Measurements from ENCODE around the gene DPP6.

Gene DPP6

GRCh38 chr7:154620141-154620755, 568.0 kb downstream of the DPP6 start:
- no peak for DNase-seq (ENCODE audit: extremely low spot score)
- CTCF ChIA-PET: no interaction called here
- POLR2A ChIA-PET: no interaction called here
- TF ChIP-seq FOXK2 (IDR thresholded peaks at IDR 0.05) (no peak), ARNT (IDR thresholded peaks at IDR 0.05) (no peak), TARDBP (IDR thresholded peaks at IDR 0.05) (no peak), LEF1 (IDR thresholded peaks at IDR 0.05; ENCODE audit: borderline replicate concordance) (no peak), FOXA1 (IDR thresholded peaks at IDR 0.05) (no peak), BHLHE40 (IDR thresholded peaks at IDR 0.05; ENCODE audit: borderline replicate concordance) (no peak), SUZ12 (IDR thresholded peaks at IDR 0.05) (no peak), ZNF384 (IDR thresholded peaks at IDR 0.05) (no peak), SP1 (IDR thresholded peaks at IDR 0.05) (no peak), NFRKB (IDR thresholded peaks at IDR 0.05) (no peak), ELF4 (IDR thresholded peaks at IDR 0.05) (no peak), HDGF (IDR thresholded peaks at IDR 0.05; ENCODE audit: borderline replicate concordance) (no peak), FOXM1 (IDR thresholded peaks at IDR 0.05; ENCODE audit: borderline replicate concordance) (no peak), CTBP1 (IDR thresholded peaks at IDR 0.05; ENCODE audit: borderline replicate concordance) (no peak), L3MBTL2 (conservative IDR thresholded peaks at IDR 0.05) (no peak)
- TF ChIP-seq, protein P1, sequence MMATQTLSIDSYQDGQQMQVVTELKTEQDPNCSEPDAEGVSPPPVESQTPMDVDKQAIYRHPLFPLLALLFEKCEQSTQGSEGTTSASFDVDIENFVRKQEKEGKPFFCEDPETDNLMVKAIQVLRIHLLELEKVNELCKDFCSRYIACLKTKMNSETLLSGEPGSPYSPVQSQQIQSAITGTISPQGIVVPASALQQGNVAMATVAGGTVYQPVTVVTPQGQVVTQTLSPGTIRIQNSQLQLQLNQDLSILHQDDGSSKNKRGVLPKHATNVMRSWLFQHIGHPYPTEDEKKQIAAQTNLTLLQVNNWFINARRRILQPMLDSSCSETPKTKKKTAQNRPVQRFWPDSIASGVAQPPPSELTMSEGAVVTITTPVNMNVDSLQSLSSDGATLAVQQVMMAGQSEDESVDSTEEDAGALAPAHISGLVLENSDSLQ (IDR thresholded peaks at IDR 0.05): no peak

GRCh38 chr7:154623399-154623798, 571.2 kb downstream of the DPP6 start:
- ChIA-PET CTCF (interaction anchor here (0.5 kb wide), 1 partner anchor 120 kb away, joined by 4 read pairs; no protein-coding TSS in a partner anchor), POLR2A (no interaction called here)
- TF ChIP-seq LEF1 (IDR thresholded peaks at IDR 0.05; ENCODE audit: borderline replicate concordance) (no peak), NFRKB (IDR thresholded peaks at IDR 0.05) (no peak), SUZ12 (IDR thresholded peaks at IDR 0.05) (no peak), TARDBP (IDR thresholded peaks at IDR 0.05) (no peak), L3MBTL2 (conservative IDR thresholded peaks at IDR 0.05) (no peak), BHLHE40 (IDR thresholded peaks at IDR 0.05; ENCODE audit: borderline replicate concordance) (no peak), ARNT (IDR thresholded peaks at IDR 0.05) (no peak)

GRCh38 chr7:154627646-154628290, 575.6 kb downstream of the DPP6 start:
- DNase-seq (ENCODE audit: extremely low spot score): no peak
- ChIA-PET POLR2A (no interaction called here), CTCF (interaction anchor here (0.6 kb wide), 1 partner anchor 555 kb away, joined by 4 read pairs; no protein-coding TSS in a partner anchor)
- TF ChIP-seq, protein P1 (IDR thresholded peaks at IDR 0.05): no peak
- no peak for TF ChIP-seq FOXM1 (IDR thresholded peaks at IDR 0.05; ENCODE audit: borderline replicate concordance)
- no peak for TF ChIP-seq LEF1 (IDR thresholded peaks at IDR 0.05; ENCODE audit: borderline replicate concordance)
- no peak for TF ChIP-seq ELF4 (IDR thresholded peaks at IDR 0.05)
- no peak for TF ChIP-seq SP1 (IDR thresholded peaks at IDR 0.05)
- TF ChIP-seq TARDBP (IDR thresholded peaks at IDR 0.05): no peak
- no peak for TF ChIP-seq HDGF (IDR thresholded peaks at IDR 0.05; ENCODE audit: borderline replicate concordance)
- no peak for TF ChIP-seq BHLHE40 (IDR thresholded peaks at IDR 0.05; ENCODE audit: borderline replicate concordance)
- no peak for TF ChIP-seq L3MBTL2 (conservative IDR thresholded peaks at IDR 0.05)
- no peak for TF ChIP-seq ARNT (IDR thresholded peaks at IDR 0.05)
- TF ChIP-seq ZNF384 (IDR thresholded peaks at IDR 0.05): no peak
- TF ChIP-seq CTBP1 (IDR thresholded peaks at IDR 0.05; ENCODE audit: borderline replicate concordance): no peak
- no peak for TF ChIP-seq SUZ12 (IDR thresholded peaks at IDR 0.05)
- no peak for TF ChIP-seq FOXK2 (IDR thresholded peaks at IDR 0.05)
- TF ChIP-seq NFRKB (IDR thresholded peaks at IDR 0.05): no peak
- no peak for TF ChIP-seq FOXA1 (IDR thresholded peaks at IDR 0.05)

More at GRCh38 chr7:154623399-154623798, 571.2 kb downstream of the DPP6 start:
- no peak for DNase-seq (ENCODE audit: extremely low spot score)

DNA sequence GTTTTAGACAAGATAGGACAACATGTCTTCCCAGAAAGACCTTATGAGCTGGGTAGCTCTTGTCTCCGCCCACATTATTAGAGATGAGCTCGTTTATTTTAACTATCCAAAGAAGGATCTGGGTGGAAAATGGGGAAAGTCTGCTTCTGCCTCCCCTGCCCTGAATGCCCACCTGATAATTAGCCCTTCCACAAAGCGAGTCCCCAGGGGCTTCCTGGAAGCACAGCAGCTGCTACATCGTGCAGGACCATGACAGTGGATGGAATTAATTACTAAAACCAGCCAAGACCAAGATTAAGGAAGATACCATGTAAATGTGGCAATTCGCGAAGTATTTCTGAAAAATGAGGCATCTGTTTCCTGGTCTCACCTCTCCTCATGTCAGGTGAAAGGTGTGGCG, 576.4 kb downstream of the DPP6 start:
- CTCF ChIA-PET: interaction anchor here (0.6 kb wide), 1 partner anchor 556 kb away, joined by 4 read pairs; no protein-coding TSS in a partner anchor
- POLR2A ChIA-PET: no interaction called here
- no peak for DNase-seq (ENCODE audit: extremely low spot score)
- no peak for TF ChIP-seq ZNF384 (IDR thresholded peaks at IDR 0.05)
- no peak for TF ChIP-seq ELF4 (IDR thresholded peaks at IDR 0.05)
- no peak for TF ChIP-seq HDGF (IDR thresholded peaks at IDR 0.05; ENCODE audit: borderline replicate concordance)
- no peak for TF ChIP-seq FOXK2 (IDR thresholded peaks at IDR 0.05)
- no peak for TF ChIP-seq ARNT (IDR thresholded peaks at IDR 0.05)
- no peak for TF ChIP-seq FOXM1 (IDR thresholded peaks at IDR 0.05; ENCODE audit: borderline replicate concordance)
- TF ChIP-seq CTBP1 (IDR thresholded peaks at IDR 0.05; ENCODE audit: borderline replicate concordance): no peak
- no peak for TF ChIP-seq SP1 (IDR thresholded peaks at IDR 0.05)
- no peak for TF ChIP-seq TARDBP (IDR thresholded peaks at IDR 0.05)
- TF ChIP-seq, protein P1 (IDR thresholded peaks at IDR 0.05): no peak
- no peak for TF ChIP-seq BHLHE40 (IDR thresholded peaks at IDR 0.05; ENCODE audit: borderline replicate concordance)
- TF ChIP-seq FOXA1 (IDR thresholded peaks at IDR 0.05): no peak
- TF ChIP-seq NFRKB (IDR thresholded peaks at IDR 0.05): no peak

- DNase-seq (ENCODE audit: extremely low spot score): no peak
- ChIA-PET POLR2A (no interaction called here), CTCF (no interaction called here)
- TF ChIP-seq NFRKB (IDR thresholded peaks at IDR 0.05) (no peak), ELF4 (IDR thresholded peaks at IDR 0.05) (no peak), CTBP1 (IDR thresholded peaks at IDR 0.05; ENCODE audit: borderline replicate concordance) (no peak), BHLHE40 (IDR thresholded peaks at IDR 0.05; ENCODE audit: borderline replicate concordance) (no peak), SP1 (IDR thresholded peaks at IDR 0.05) (no peak), FOXM1 (IDR thresholded peaks at IDR 0.05; ENCODE audit: borderline replicate concordance) (no peak), TARDBP (IDR thresholded peaks at IDR 0.05) (no peak), FOXA1 (IDR thresholded peaks at IDR 0.05) (no peak), ZNF384 (IDR thresholded peaks at IDR 0.05) (no peak), LEF1 (IDR thresholded peaks at IDR 0.05; ENCODE audit: borderline replicate concordance) (no peak), HDGF (IDR thresholded peaks at IDR 0.05; ENCODE audit: borderline replicate concordance) (no peak), SUZ12 (IDR thresholded peaks at IDR 0.05) (no peak), FOXK2 (IDR thresholded peaks at IDR 0.05) (no peak), ARNT (IDR thresholded peaks at IDR 0.05) (no peak), L3MBTL2 (conservative IDR thresholded peaks at IDR 0.05) (no peak)
- TF ChIP-seq, protein P1 (IDR thresholded peaks at IDR 0.05): no peak
Measured at GRCh38 chr7:154631162-154631561, 579.0 kb downstream of the DPP6 start.

Measured in HEK293T (cell line).